ENCODE measurements around the gene DDX47.
"Not testable (repeated sequence)": the region's sequence is repeated elsewhere in the genome, so short reads cannot be mapped to it uniquely, and the experiment has no call there.

DDX47 gene

DNA sequence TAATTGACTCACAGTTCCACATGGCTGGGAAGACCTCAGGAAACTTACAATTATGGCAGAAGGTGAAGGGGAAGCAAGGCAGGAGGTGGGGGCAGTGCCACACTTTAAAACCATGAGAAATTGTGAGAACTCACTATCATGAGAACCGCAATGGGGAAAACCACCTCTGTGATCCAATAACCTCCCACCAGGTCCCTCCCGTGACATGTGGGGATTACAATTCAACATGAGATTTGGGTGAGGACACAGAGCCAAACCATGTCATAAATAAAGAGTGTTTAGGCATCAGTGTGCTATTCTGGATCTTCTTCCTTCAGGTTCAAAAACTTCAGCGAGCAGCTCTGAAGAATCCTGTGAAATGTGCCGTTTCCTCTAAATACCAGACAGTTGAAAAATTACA is 9.7 kb downstream of the DDX47 start:
- H3K27ac ChIP-seq (ENCODE audit: low read length), result no peak overlapping the region
- H3K4me1 ChIP-seq (ENCODE audit: control insufficient read depth, insufficient read depth, low read length), result no peaks in the 10 kb centered on the region
- no peaks in the 10 kb centered on the region for H3K27me3 ChIP-seq (ENCODE audit: control insufficient read depth in 1 of 2, insufficient read depth in 2 of 2, low read length in 2 of 2)
- H3K9ac ChIP-seq (ENCODE audit: low read length in 2 of 2), result no peak overlapping the region
- H3K4me3 ChIP-seq (ENCODE audit: low read length in 2 of 2), result no peak overlapping the region
- H3K36me3 ChIP-seq (ENCODE audit: control insufficient read depth in 2 of 2, insufficient read depth in 2 of 2, low read length in 2 of 2), result peaks cover 53 to 54% of the 10 kb centered on the region in 2 donors
- H3K9me3 ChIP-seq (ENCODE audit: control insufficient read depth in 2 of 2, low read length in 2 of 2), result no peaks in the 10 kb centered on the region

DNA sequence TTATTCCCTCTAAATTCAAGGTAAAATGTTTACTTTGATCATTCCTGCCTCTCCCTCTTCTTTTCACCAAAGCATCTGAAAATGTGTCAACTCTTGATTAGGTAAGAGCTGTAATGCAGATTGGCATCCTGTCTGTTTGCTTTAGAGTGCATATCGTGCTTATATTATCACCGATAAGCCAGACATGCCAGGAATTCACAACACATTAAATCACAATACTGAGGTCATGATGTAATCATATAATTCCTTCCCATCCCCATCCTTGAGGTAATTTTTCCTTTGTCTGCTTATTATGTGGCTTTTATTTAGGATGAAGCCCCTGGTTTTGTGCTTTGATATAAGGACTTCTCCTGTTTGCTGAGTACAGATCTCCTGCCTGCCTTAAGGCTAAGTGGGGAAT is 10.2 kb downstream of the DDX47 start:
- no peak overlapping the region for H3K27ac ChIP-seq (ENCODE audit: low read length)
- H3K9ac ChIP-seq (ENCODE audit: low read length in 2 of 2), result no peak overlapping the region
- H3K4me3 ChIP-seq (ENCODE audit: low read length in 2 of 2), result no peak overlapping the region
- no peaks in the 10 kb centered on the region for H3K27me3 ChIP-seq (ENCODE audit: control insufficient read depth in 1 of 2, insufficient read depth in 2 of 2, low read length in 2 of 2)
- no peaks in the 10 kb centered on the region for H3K4me1 ChIP-seq (ENCODE audit: control insufficient read depth, insufficient read depth, low read length)
- no peaks in the 10 kb centered on the region for H3K9me3 ChIP-seq (ENCODE audit: control insufficient read depth in 2 of 2, low read length in 2 of 2)
- H3K36me3 ChIP-seq (ENCODE audit: control insufficient read depth in 2 of 2, insufficient read depth in 2 of 2, low read length in 2 of 2), result peaks cover 54% of the 10 kb centered on the region in 2 donors

DNA sequence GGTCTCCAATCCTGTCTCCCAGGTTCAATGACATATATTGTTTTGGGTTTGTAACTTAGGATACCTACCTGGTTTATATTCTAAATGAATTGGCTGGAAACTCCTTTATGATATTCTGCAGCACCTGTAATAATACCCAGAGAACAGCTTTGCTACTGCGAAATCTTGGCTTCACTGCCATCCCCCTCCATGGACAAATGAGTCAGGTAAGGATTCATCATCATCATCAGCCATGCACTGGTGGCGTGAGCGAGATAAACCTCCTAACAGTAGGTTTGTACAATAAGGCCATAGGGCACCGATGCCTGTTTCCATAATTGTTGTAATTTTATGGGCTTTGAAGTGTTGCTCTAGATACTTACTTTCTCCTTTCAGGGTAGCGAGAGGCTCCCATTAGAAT is 10.7 kb downstream of the DDX47 start:
- no peaks in the 10 kb centered on the region for H3K27me3 ChIP-seq (ENCODE audit: control insufficient read depth in 1 of 2, insufficient read depth in 2 of 2, low read length in 2 of 2)
- no peak overlapping the region for H3K27ac ChIP-seq (ENCODE audit: low read length)
- H3K4me3 ChIP-seq (ENCODE audit: low read length in 2 of 2), result no peak overlapping the region
- H3K9ac ChIP-seq (ENCODE audit: low read length in 2 of 2), result no peak overlapping the region
- H3K36me3 ChIP-seq (ENCODE audit: control insufficient read depth in 2 of 2, insufficient read depth in 2 of 2, low read length in 2 of 2), result peaks cover 54 to 58% of the 10 kb centered on the region in 2 donors
- no peaks in the 10 kb centered on the region for H3K4me1 ChIP-seq (ENCODE audit: control insufficient read depth, insufficient read depth, low read length)
- no peaks in the 10 kb centered on the region for H3K9me3 ChIP-seq (ENCODE audit: control insufficient read depth in 2 of 2, low read length in 2 of 2)

DNA sequence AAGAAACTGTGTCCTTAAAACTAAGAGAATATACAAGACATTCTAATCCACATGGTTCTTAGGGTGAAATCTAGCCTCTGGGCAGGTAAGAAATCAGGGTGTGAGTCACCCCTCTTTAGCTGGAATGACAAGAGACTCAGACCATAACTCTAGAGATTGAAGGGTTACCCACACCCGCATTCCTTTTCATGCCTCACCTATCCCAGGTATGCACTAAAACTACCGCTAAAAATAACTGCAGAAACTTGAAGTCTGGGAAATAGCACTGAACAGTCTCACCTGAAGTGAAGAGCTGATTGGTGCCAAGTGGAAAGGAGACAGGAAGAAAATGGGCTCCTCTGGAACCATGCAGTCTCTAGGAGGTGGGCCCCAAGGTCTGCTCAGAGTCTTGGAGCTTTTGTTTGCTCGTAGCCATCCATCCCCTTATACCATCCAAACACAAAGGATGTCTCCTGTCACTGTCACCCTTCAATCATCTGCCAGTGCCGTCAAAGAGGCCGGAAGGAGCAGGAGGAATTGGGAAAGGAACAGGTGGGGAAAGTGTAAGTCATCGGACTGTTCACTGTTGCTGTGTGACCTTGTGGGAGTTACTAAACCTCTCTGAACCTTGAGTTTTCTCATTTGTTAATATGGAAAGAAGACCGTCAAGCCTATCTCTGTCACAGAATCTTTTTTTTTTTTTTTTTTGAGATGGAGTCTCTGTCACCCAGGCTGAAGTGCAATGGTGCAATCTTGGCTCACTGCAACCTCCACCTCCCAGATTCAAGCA is 22.4 kb downstream of the DDX47 start:
- Histone ChIP-seq H3K4me1 (ENCODE audit: control insufficient read depth, insufficient read depth, low read length) (no peaks in the 10 kb centered on the region), H3K27me3 (ENCODE audit: control insufficient read depth in 1 of 2, insufficient read depth in 2 of 2, low read length in 2 of 2) (no peaks in the 10 kb centered on the region), H3K9me3 (ENCODE audit: control insufficient read depth in 2 of 2, low read length in 2 of 2) (no peaks in the 10 kb centered on the region), H3K4me3 (ENCODE audit: low read length in 2 of 2) (no peak overlapping the region), H3K36me3 (ENCODE audit: control insufficient read depth in 2 of 2, insufficient read depth in 2 of 2, low read length in 2 of 2) (peaks cover 19 to 22% of the 10 kb centered on the region in 2 donors), H3K9ac (ENCODE audit: low read length in 2 of 2) (no peak overlapping the region), H3K27ac (ENCODE audit: low read length) (no peak overlapping the region)

- Histone ChIP-seq H3K36me3 (ENCODE audit: control insufficient read depth in 2 of 2, insufficient read depth in 2 of 2, low read length in 2 of 2) (peaks cover 17% of the 10 kb centered on the region in 2 donors), H3K27me3 (ENCODE audit: control insufficient read depth in 1 of 2, insufficient read depth in 2 of 2, low read length in 2 of 2) (no peaks in the 10 kb centered on the region), H3K9ac (ENCODE audit: low read length in 2 of 2) (no peak overlapping the region), H3K4me1 (ENCODE audit: control insufficient read depth, insufficient read depth, low read length) (no peaks in the 10 kb centered on the region), H3K27ac (ENCODE audit: low read length) (no peak overlapping the region), H3K4me3 (ENCODE audit: low read length in 2 of 2) (no peak overlapping the region), H3K9me3 (ENCODE audit: control insufficient read depth in 2 of 2, low read length in 2 of 2) (no peaks in the 10 kb centered on the region)
These were observed 23.4 kb downstream of the DDX47 start for GRCh38 chr12:12836571-12836970.

DNA sequence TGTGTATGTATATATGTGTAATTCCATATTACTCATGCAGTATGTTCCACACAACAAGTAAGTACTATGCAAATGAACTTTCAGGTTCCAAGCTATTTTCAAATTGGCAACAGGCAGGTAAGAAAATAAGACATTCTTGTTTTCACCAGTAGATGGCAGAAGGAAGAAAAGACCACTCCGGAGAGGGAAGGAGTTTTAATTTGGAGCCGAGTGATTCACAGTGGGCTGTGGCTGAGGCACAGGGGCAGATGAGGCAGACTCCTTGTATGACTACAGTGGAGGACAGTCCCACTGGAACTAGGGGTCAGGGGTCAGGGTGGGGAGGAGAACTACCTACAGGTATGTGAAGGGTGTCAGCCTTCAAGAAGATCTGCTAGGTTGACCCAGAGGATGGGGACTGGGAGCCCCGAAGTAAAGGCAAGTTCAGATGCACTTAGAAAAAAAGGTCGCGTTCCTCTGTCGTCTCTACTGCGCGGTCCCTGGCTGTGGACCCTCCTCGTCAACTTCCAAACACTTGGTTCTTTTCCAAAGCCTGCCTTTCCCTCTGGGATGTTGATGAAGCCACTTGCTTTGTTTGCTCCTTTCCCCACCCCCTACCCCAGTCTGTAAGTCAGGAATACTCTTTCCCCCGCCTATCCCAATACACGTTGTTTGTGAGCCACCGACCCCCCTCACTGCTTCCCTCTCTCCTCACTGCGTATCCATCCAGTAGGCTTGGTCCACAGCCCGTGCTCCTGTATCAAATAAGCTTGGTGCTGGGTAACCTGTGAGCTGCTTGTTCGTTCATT is 24.1 kb downstream of the DDX47 start:
- Histone ChIP-seq H3K9me3 (ENCODE audit: control insufficient read depth in 2 of 2, low read length in 2 of 2) (no peaks in the 10 kb centered on the region), H3K27ac (ENCODE audit: low read length) (no peak overlapping the region), H3K27me3 (ENCODE audit: control insufficient read depth in 1 of 2, insufficient read depth in 2 of 2, low read length in 2 of 2) (no peaks in the 10 kb centered on the region), H3K4me1 (ENCODE audit: control insufficient read depth, insufficient read depth, low read length) (no peaks in the 10 kb centered on the region), H3K9ac (ENCODE audit: low read length in 2 of 2) (no peak overlapping the region), H3K36me3 (ENCODE audit: control insufficient read depth in 2 of 2, insufficient read depth in 2 of 2, low read length in 2 of 2) (peaks cover 14 to 15% of the 10 kb centered on the region in 2 donors), H3K4me3 (ENCODE audit: low read length in 2 of 2) (no peak overlapping the region)

- no peak overlapping the region for H3K9ac ChIP-seq (ENCODE audit: low read length in 2 of 2)
These were observed 24.6 kb downstream of the DDX47 start for GRCh38 chr12:12837813-12838153.

DNA sequence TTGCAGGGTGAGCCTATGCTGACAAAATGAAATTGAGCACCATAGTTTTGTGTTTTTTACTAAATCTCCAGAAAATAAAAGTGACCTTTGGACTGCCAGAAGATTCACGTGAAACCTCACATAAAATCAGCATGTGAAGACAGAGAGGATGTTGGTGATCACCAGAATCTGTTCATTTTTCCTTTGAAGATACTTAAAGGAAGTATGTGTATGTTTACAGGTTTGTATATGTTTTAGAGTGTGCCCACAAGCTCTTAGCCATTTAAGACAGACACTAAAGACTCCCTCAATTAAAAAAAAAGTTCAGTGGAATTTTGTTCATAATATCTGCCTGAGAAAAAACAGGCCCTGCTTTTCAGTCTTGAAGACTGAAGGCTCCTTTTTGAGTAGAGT is 25.9 kb downstream of the DDX47 start:
- H3K9me3 ChIP-seq (ENCODE audit: control insufficient read depth in 2 of 2, low read length in 2 of 2), result no peaks in the 10 kb centered on the region
- no peaks in the 10 kb centered on the region for H3K27me3 ChIP-seq (ENCODE audit: control insufficient read depth in 1 of 2, insufficient read depth in 2 of 2, low read length in 2 of 2)
- no peaks in the 10 kb centered on the region for H3K36me3 ChIP-seq (ENCODE audit: control insufficient read depth in 2 of 2, insufficient read depth in 2 of 2, low read length in 2 of 2)
- H3K4me1 ChIP-seq (ENCODE audit: control insufficient read depth, insufficient read depth, low read length), result no peaks in the 10 kb centered on the region
- no peak overlapping the region for H3K27ac ChIP-seq (ENCODE audit: low read length)
- H3K4me3 ChIP-seq (ENCODE audit: low read length in 2 of 2), result no peak overlapping the region
- H3K9ac ChIP-seq (ENCODE audit: low read length in 2 of 2), result no peak overlapping the region

More at GRCh38 chr12:12837813-12838153, 24.6 kb downstream of the DDX47 start:
- Histone ChIP-seq H3K9me3 (ENCODE audit: control insufficient read depth in 2 of 2, low read length in 2 of 2) (no peaks in the 10 kb centered on the region), H3K36me3 (ENCODE audit: control insufficient read depth in 2 of 2, insufficient read depth in 2 of 2, low read length in 2 of 2) (peaks cover 10 to 11% of the 10 kb centered on the region in 2 donors), H3K4me3 (ENCODE audit: low read length in 2 of 2) (no peak overlapping the region), H3K4me1 (ENCODE audit: control insufficient read depth, insufficient read depth, low read length) (no peaks in the 10 kb centered on the region), H3K27me3 (ENCODE audit: control insufficient read depth in 1 of 2, insufficient read depth in 2 of 2, low read length in 2 of 2) (no peaks in the 10 kb centered on the region), H3K27ac (ENCODE audit: low read length) (no peak overlapping the region)

- not testable (repeated sequence) for H3K4me1 ChIP-seq (ENCODE audit: control insufficient read depth, insufficient read depth, low read length); H3K27me3 ChIP-seq (ENCODE audit: control insufficient read depth in 1 of 2, insufficient read depth in 2 of 2, low read length in 2 of 2); H3K9me3 ChIP-seq (ENCODE audit: control insufficient read depth in 2 of 2, low read length in 2 of 2); H3K4me3 ChIP-seq (ENCODE audit: low read length in 2 of 2); H3K36me3 ChIP-seq (ENCODE audit: control insufficient read depth in 2 of 2, insufficient read depth in 2 of 2, low read length in 2 of 2); H3K27ac ChIP-seq (ENCODE audit: low read length); H3K9ac ChIP-seq (ENCODE audit: low read length in 2 of 2)
These were observed 26.3 kb downstream of the DDX47 start for GRCh38 chr12:12839439-12839838.

- Histone ChIP-seq H3K27ac (ENCODE audit: low read length) (no peak overlapping the region), H3K4me1 (ENCODE audit: control insufficient read depth, insufficient read depth, low read length) (no peaks in the 10 kb centered on the region), H3K9me3 (ENCODE audit: control insufficient read depth in 2 of 2, low read length in 2 of 2) (no peaks in the 10 kb centered on the region), H3K36me3 (ENCODE audit: control insufficient read depth in 2 of 2, insufficient read depth in 2 of 2, low read length in 2 of 2) (no peaks in the 10 kb centered on the region), H3K4me3 (ENCODE audit: low read length in 2 of 2) (no peak overlapping the region), H3K27me3 (ENCODE audit: control insufficient read depth in 1 of 2, insufficient read depth in 2 of 2, low read length in 2 of 2) (no peaks in the 10 kb centered on the region), H3K9ac (ENCODE audit: low read length in 2 of 2) (no peak overlapping the region)
These were observed 26.9 kb downstream of the DDX47 start for GRCh38 chr12:12839873-12840579.
